NT2/D1 (cell line): ENCODE measurements around the gene UNK.

Experiments used
- SUZ12 ChIP-seq: IDR thresholded peaks from 2 replicates; pipeline ENCODE4 v1.6.1; 2011; ENCODE audit not compliant: insufficient read length, insufficient read depth; ENCODE audit errors: extremely low read depth
- YY1 ChIP-seq: IDR thresholded peaks from 2 replicates; pipeline ENCODE4 v1.6.1; 2011; ENCODE audit not compliant: insufficient read length, insufficient read depth
- ZNF274 ChIP-seq: IDR thresholded peaks from 2 replicates; pipeline ENCODE4 v1.6.1; 2011; ENCODE audit warnings: mild to moderate bottlenecking, low read depth, low read length

GRCh38 chr17:75834279-75834920 is 49.8 kb downstream of the UNK start:
- no peak for TF ChIP-seq YY1
- no peak for TF ChIP-seq SUZ12
- no peak for TF ChIP-seq ZNF274
